Measurements from ENCODE around the gene E2F6. TPM values are rescaled to one million over a fixed set of nuclear protein-coding genes. Genes with fewer than 3 reads are reported as not detected.

E2F6 gene
- total and polyA plus RNA-seq, 2 of the 13 experiments (the other 11 are each of a cell fraction or from before 2014, with no cell fraction given): 27.3 to 36.0 TPM

DNA sequence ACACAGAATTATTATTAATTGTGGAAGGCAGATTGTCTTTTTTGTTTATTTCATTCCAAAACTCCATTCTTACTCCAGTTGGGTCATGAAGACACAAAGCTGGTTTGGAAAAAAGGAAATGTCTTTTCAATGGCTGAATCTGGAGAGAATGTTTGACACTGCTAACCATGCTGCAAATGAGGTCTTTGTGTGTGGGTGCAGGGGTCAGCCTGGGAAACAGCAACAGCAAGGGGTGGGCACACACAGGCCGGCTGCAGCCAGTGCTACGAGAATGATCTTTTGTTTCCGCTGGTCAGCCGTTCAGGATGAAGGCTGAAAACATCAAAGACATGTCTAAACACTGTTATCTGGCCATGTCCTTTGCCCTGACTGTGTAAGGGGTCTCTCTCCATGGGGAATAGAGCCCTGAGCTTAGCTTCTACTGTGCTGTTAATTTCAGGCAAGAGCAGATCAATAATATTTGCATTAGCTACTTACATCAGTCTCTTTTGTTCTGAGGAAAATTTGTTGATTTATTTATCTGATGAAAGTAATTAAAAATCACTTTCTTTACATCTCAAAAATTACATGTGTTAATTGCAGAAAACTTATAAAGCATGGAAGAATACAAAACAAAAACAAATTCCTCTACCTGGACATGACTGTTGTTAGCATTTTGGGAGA, 33.3 kb upstream of the E2F6 start (continued):
- TF ChIP-seq ARNTL (CRISPR knock-in tag; IDR thresholded peaks at IDR 0.05) (peak; percentile 96), SKI (IDR thresholded peaks at IDR 0.05; ENCODE audit: partially characterized antibody) (peak; percentile 94), KAT8 (CRISPR knock-in tag; IDR thresholded peaks at IDR 0.05) (0 out of 2 replicates have a peak, but pooled peaks have one; percentile 87), ZMYM3 (CRISPR knock-in tag; IDR thresholded peaks at IDR 0.05) (peak; percentile 95), REL (CRISPR knock-in tag; conservative IDR thresholded peaks at IDR 0.05) (no peak), KMT2A (CRISPR knock-in tag; IDR thresholded peaks at IDR 0.05) (peak; percentile 91), HOXA5 (CRISPR knock-in tag; IDR thresholded peaks at IDR 0.05) (peak; percentile 98), ZNF574 (CRISPR knock-in tag; IDR thresholded peaks at IDR 0.05) (peak; percentile 92), KDM5B (CRISPR knock-in tag; IDR thresholded peaks at IDR 0.05; ENCODE audit: borderline replicate concordance) (no peak; the same call in 1 of the 2 replicates), ERF (CRISPR knock-in tag; IDR thresholded peaks at IDR 0.05) (peak; percentile 92), ZNF205 (CRISPR knock-in tag; IDR thresholded peaks at IDR 0.05) (peak; percentile 82), JARID2 (CRISPR knock-in tag; IDR thresholded peaks at IDR 0.05; ENCODE audit: insufficient replicate concordance) (no peak), ZNF124 (CRISPR knock-in tag; IDR thresholded peaks at IDR 0.05) (peak; percentile 98), CREM (IDR thresholded peaks at IDR 0.05) (peak; percentile 96), CREM (CRISPR knock-in tag; IDR thresholded peaks at IDR 0.05) (no peak), CHD4 (IDR thresholded peaks at IDR 0.05; ENCODE audit: borderline replicate concordance, low read length) (peak; percentile 88; the same call in 1 of the 2 replicates), TBX3 (IDR thresholded peaks at IDR 0.05; ENCODE audit: borderline replicate concordance) (peak; percentile 88), ZNF326 (CRISPR knock-in tag; IDR thresholded peaks at IDR 0.05; ENCODE audit: borderline replicate concordance) (no peak)
- TF ChIP-seq, protein P1, sequence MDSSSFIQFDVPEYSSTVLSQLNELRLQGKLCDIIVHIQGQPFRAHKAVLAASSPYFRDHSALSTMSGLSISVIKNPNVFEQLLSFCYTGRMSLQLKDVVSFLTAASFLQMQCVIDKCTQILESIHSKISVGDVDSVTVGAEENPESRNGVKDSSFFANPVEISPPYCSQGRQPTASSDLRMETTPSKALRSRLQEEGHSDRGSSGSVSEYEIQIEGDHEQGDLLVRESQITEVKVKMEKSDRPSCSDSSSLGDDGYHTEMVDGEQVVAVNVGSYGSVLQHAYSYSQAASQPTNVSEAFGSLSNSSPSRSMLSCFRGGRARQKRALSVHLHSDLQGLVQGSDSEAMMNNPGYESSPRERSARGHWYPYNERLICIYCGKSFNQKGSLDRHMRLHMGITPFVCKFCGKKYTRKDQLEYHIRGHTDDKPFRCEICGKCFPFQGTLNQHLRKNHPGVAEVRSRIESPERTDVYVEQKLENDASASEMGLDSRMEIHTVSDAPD (CRISPR knock-in tag; IDR thresholded peaks at IDR 0.05): no peak
- TF ChIP-seq, protein P2, sequence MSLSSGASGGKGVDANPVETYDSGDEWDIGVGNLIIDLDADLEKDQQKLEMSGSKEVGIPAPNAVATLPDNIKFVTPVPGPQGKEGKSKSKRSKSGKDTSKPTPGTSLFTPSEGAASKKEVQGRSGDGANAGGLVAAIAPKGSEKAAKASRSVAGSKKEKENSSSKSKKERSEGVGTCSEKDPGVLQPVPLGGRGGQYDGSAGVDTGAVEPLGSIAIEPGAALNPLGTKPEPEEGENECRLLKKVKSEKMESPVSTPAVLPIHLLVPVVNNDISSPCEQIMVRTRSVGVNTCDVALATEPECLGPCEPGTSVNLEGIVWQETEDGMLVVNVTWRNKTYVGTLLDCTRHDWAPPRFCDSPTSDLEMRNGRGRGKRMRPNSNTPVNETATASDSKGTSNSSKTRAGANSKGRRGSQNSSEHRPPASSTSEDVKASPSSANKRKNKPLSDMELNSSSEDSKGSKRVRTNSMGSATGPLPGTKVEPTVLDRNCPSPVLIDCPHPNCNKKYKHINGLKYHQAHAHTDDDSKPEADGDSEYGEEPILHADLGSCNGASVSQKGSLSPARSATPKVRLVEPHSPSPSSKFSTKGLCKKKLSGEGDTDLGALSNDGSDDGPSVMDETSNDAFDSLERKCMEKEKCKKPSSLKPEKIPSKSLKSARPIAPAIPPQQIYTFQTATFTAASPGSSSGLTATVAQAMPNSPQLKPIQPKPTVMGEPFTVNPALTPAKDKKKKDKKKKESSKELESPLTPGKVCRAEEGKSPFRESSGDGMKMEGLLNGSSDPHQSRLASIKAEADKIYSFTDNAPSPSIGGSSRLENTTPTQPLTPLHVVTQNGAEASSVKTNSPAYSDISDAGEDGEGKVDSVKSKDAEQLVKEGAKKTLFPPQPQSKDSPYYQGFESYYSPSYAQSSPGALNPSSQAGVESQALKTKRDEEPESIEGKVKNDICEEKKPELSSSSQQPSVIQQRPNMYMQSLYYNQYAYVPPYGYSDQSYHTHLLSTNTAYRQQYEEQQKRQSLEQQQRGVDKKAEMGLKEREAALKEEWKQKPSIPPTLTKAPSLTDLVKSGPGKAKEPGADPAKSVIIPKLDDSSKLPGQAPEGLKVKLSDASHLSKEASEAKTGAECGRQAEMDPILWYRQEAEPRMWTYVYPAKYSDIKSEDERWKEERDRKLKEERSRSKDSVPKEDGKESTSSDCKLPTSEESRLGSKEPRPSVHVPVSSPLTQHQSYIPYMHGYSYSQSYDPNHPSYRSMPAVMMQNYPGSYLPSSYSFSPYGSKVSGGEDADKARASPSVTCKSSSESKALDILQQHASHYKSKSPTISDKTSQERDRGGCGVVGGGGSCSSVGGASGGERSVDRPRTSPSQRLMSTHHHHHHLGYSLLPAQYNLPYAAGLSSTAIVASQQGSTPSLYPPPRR (CRISPR knock-in tag; IDR thresholded peaks at IDR 0.05; ENCODE audit: borderline replicate concordance): peak; percentile 98
- TF ChIP-seq, protein P3, sequence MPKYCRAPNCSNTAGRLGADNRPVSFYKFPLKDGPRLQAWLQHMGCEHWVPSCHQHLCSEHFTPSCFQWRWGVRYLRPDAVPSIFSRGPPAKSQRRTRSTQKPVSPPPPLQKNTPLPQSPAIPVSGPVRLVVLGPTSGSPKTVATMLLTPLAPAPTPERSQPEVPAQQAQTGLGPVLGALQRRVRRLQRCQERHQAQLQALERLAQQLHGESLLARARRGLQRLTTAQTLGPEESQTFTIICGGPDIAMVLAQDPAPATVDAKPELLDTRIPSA (CRISPR knock-in tag; IDR thresholded peaks at IDR 0.05; ENCODE audit: borderline replicate concordance): no peak

Measured in HepG2 (cell line).